WI38 (cell line): ENCODE data around the gene SLC24A3.

ENCODE experiments used
- H3K4me3 ChIP-seq: 2 replicates; pipeline ENCODE4 v1.5.1; 2011; ENCODE audit warnings: low read depth, mild to moderate bottlenecking, control low read depth, low read length
- TF ChIP-seq, protein P1 (sequence below): IDR thresholded peaks from 2 replicates; pipeline ENCODE4 v1.5.1; 2012; ENCODE audit warnings: low read depth, mild to moderate bottlenecking, control low read depth, low read length

Gene SLC24A3

DNA sequence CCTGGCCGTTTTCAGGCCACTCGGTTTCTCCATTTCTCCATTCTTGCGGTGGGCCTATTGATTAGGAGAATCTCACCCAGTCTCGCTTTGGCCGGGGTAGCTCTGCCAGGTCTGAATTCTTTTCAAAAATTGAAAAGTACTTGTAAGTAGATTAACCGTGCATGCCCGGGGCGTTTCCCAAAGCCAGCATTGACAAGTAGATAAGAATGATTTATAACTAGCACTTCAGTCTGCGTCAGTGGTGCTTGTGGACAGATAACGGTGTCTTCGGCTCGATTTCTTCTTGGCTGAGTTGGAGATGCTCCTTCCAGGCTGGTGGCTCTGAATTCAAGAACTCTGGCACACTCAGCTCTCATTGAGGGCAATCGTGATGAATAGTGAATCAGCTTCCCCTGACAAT lies 29.0 kb downstream of the SLC24A3 start:
- no peak overlapping the region for H3K4me3 ChIP-seq
- TF ChIP-seq, protein P1, sequence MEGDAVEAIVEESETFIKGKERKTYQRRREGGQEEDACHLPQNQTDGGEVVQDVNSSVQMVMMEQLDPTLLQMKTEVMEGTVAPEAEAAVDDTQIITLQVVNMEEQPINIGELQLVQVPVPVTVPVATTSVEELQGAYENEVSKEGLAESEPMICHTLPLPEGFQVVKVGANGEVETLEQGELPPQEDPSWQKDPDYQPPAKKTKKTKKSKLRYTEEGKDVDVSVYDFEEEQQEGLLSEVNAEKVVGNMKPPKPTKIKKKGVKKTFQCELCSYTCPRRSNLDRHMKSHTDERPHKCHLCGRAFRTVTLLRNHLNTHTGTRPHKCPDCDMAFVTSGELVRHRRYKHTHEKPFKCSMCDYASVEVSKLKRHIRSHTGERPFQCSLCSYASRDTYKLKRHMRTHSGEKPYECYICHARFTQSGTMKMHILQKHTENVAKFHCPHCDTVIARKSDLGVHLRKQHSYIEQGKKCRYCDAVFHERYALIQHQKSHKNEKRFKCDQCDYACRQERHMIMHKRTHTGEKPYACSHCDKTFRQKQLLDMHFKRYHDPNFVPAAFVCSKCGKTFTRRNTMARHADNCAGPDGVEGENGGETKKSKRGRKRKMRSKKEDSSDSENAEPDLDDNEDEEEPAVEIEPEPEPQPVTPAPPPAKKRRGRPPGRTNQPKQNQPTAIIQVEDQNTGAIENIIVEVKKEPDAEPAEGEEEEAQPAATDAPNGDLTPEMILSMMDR: no peak

DNA sequence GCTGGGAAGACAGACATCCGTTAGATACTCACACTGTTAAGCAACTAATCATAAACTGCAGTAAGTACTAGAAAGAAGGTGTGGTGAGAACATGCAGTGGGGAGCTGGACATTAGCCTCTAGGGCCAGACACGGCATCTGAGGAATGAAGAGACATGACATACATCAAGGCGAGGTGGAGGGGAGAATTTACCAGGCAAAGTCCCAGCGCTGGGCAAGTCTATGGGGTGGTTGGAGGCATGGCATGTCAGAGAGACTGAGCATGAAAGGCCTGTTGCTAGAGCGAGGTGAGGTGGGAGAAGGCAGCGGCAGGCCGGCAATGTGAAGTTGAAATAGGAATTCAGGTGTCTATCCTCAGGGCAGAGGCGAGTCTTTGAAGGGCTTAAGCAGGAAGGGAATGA lies 31.8 kb downstream of the SLC24A3 start:
- H3K4me3 ChIP-seq: no peak overlapping the region
- TF ChIP-seq, protein P1: no peak

DNA sequence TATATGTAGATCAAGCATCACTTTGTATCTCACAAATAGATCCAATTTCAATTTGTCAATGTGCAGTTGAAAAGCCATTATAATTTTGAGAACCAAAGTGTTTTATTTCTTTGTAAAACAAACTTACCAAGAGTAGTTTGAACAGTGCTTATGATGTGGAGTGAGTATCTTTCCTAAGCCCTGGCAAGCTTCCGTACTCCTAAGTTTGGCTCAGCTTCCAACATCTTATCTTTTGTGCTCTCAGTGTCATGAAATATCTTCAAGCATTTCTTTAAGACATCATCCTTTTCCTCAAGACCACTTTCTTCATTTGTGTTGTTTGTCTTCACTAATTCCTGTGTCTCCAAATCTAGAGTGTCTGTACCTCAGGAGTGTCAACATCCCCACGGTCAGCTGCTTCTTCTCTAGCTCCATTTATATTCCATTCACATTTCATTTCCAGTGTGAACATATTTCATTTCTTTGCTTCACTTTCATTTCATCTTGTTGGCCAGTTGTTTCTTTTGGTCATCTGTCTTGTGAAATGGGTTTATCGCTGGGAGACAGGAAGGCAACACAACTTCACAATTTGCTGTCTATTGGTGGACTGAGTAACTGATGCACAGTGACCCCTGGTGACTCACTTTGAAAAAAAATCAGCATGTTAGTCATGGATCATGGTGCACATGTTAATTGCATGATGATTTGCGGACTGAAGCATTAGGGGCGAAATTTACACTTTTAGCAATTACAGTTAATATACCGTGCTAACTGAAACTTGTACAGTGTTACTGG lies 36.9 kb downstream of the SLC24A3 start:
- no peak overlapping the region for H3K4me3 ChIP-seq
- TF ChIP-seq, protein P1: no peak

DNA sequence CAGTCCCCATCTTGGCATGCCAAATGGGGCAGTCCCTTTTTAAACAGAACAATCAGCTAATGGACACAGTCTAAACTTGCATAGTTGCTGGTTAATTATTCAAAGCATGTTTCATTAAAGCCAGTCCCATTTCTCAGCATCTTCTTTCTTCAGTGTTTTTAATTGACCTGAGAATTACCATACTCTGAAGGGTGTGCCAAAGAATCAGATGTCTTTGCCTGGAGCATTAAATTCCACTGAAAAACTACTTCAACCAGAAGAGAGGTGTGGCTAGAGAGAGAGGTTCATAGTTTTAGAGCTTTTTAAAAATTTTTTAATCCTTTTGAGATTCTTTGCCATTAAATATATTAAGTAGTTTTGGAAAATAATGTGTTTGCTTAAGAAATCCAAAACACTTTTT lies 37.9 kb downstream of the SLC24A3 start:
- TF ChIP-seq, protein P1: no peak

DNA sequence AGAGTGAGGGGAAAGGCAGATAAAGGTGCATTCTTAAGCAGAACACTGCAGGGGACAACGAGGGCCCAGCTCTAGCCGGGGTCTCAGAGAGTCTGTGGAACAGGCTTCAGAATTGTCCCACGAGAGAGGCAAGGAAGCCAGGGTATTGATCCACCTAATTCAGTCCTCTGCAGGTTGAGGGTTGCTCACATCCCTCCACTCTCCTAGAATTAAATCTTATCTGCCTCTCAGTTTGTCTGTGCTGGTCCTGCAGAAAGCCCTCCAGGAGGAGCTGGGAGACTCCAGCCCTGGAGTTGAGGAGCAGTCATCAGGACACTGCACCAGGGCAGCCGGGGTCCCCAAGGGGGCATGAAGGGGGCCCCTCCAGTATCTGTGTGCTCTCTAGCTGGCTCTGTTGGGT lies 39.1 kb downstream of the SLC24A3 start:
- H3K4me3 ChIP-seq: no peak overlapping the region
- TF ChIP-seq, protein P1: no peak

More for the DNA sequence above, 37.9 kb downstream of the SLC24A3 start:
- H3K4me3 ChIP-seq: no peak overlapping the region

DNA sequence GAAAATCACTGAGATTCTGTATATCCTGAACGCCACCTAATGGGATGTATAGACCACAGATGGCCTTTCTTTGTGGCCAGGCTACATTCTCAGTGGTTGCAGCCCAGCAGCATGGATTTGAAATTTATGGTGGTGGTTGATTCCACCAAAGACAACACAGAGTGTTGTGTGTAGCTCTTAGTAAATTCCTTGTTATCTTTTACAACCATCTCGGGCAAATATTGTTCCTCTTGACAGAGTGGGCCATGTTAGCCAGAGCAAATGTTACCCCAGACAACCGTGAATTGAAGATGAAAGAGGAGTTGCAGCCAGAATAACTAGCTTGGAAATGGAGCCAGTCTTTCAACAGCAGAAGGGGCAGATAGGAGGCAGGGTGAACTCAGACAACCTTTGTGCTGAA lies 39.5 kb downstream of the SLC24A3 start:
- TF ChIP-seq, protein P1: no peak
- no peak overlapping the region for H3K4me3 ChIP-seq

DNA sequence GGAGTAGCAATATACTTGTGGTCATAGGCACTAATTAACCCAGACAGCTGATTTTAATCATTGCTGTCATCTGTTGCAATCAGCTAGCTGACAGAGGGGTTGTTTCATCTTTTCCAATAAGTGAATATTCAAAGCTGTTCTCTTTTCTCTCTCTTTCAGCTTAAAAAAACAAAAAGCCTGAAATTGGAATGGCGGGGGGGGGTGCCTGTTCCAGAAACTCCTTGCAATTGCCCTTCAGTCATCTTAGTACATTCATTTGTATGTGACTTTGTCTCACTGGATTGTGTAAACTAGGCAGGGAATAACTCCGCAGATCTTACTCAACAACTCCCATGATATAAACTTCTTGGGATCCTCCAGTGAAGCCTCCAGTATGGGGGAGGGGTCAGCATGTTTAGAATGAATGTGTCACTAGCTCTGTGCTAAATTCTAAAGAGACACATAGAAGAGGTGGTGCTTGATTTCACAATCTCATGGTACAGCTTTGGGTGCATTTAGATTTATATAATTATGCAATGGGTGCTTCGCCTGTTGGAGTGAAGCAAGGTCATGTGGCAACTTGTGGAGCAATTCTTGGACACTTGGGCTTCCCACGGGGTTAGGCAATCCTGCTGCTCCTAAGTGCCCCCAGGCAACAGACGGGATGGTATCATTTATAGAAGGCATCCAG lies 40.1 kb downstream of the SLC24A3 start:
- no peak overlapping the region for H3K4me3 ChIP-seq
- TF ChIP-seq, protein P1: no peak
